ENCODE results near the gene PDZD2.

The PDZD2 gene

DNA sequence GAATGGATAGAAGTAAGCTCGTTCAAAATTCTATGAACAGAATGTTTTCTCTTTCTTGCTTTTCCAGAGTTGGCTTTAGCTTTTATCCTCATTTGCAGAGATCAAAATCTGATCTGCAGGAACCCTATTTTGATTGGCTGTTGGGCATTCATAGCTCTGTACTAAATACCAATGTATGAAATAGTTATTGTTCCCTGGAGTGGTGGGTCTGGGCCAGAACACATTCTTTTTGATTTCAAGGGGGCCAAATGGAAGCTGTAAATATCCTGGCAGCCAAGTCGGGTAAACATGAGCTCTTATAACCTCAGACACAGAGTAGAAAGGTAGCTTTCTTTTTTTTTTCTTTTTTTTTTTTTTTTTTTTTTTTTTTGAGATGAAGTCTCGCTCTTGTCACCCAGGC lies 241.5 kb downstream of the PDZD2 start:
- H3K9me2 ChIP-seq (replicated peaks; ENCODE audit: low read depth, low read length): no peaks in the 10 kb centered on the region
- no peak overlapping the region for H3K4me2 ChIP-seq (ENCODE audit: low read depth, low read length, poor library complexity, severe bottlenecking)
- H3K79me2 ChIP-seq (ENCODE audit: insufficient read depth, low read length): no peaks in the 10 kb centered on the region
- TF ChIP-seq, protein P1, sequence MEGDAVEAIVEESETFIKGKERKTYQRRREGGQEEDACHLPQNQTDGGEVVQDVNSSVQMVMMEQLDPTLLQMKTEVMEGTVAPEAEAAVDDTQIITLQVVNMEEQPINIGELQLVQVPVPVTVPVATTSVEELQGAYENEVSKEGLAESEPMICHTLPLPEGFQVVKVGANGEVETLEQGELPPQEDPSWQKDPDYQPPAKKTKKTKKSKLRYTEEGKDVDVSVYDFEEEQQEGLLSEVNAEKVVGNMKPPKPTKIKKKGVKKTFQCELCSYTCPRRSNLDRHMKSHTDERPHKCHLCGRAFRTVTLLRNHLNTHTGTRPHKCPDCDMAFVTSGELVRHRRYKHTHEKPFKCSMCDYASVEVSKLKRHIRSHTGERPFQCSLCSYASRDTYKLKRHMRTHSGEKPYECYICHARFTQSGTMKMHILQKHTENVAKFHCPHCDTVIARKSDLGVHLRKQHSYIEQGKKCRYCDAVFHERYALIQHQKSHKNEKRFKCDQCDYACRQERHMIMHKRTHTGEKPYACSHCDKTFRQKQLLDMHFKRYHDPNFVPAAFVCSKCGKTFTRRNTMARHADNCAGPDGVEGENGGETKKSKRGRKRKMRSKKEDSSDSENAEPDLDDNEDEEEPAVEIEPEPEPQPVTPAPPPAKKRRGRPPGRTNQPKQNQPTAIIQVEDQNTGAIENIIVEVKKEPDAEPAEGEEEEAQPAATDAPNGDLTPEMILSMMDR (conservative IDR thresholded peaks at IDR 0.05; ENCODE audit: low read length): no peak
- H3K4me1 ChIP-seq (ENCODE audit: insufficient read depth, low read length, poor library complexity, severe bottlenecking): no peaks in the 10 kb centered on the region
- no peaks in the 10 kb centered on the region for H3K9me3 ChIP-seq (ENCODE audit: insufficient read depth, low read depth, low read length)
- H2AFZ ChIP-seq (ENCODE audit: low read length): no peak overlapping the region
- no peaks in the 10 kb centered on the region for H3F3A ChIP-seq (ENCODE audit: low read depth)
- H3K36me3 ChIP-seq (ENCODE audit: insufficient read depth, low read length): no peaks in the 10 kb centered on the region
- no peaks in the 10 kb centered on the region for H4K20me1 ChIP-seq (ENCODE audit: insufficient read depth, low read length, poor library complexity, severe bottlenecking)
- no peaks in the 10 kb centered on the region for H3K27me3 ChIP-seq (ENCODE audit: insufficient read depth, low read length, poor library complexity, severe bottlenecking)
- no peak overlapping the region for H3K4me3 ChIP-seq (ENCODE audit: low read length, poor library complexity, severe bottlenecking)
- no peak overlapping the region for H3K9ac ChIP-seq (ENCODE audit: low read depth, low read length, poor library complexity, severe bottlenecking)

DNA sequence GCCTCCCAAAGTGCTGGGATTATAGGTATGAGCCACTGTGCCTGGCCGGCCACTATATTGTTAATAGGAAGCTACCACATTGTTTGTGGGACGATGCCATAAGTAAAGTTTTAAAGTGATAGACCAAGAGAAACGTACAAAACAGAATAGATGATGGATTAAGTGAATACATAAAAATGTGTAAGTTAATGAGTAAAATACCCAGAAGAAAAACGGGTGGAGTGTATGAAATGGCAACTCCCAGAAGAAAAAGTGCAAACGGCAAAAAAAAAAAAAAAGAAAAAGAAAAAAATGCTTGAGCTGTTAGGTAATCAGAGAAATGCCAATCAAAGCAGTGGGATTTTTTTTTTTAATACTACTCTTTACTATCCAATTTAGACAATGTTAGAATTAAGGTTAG lies 246.0 kb downstream of the PDZD2 start:
- TF ChIP-seq, protein P1 (conservative IDR thresholded peaks at IDR 0.05; ENCODE audit: low read length): no peak
- TF ChIP-seq EZH2phosphoT487 (IDR thresholded peaks at IDR 0.05; ENCODE audit: borderline replicate concordance): no peak
- no peaks in the 10 kb centered on the region for H3F3A ChIP-seq (ENCODE audit: low read depth)
- no peak overlapping the region for H3K4me2 ChIP-seq (ENCODE audit: low read depth, low read length, poor library complexity, severe bottlenecking)
- H3K79me2 ChIP-seq (ENCODE audit: insufficient read depth, low read length): no peaks in the 10 kb centered on the region
- H3K9ac ChIP-seq (ENCODE audit: low read depth, low read length, poor library complexity, severe bottlenecking): no peak overlapping the region
- no peaks in the 10 kb centered on the region for H3K9me2 ChIP-seq (replicated peaks; ENCODE audit: low read depth, low read length)
- H3K4me1 ChIP-seq (ENCODE audit: insufficient read depth, low read length, poor library complexity, severe bottlenecking): no peaks in the 10 kb centered on the region
- H2AFZ ChIP-seq (ENCODE audit: low read length): no peak overlapping the region
- H3K36me3 ChIP-seq (ENCODE audit: insufficient read depth, low read length): no peaks in the 10 kb centered on the region
- no peaks in the 10 kb centered on the region for H3K27me3 ChIP-seq (ENCODE audit: insufficient read depth, low read length, poor library complexity, severe bottlenecking)
- no peaks in the 10 kb centered on the region for H4K20me1 ChIP-seq (ENCODE audit: insufficient read depth, low read length, poor library complexity, severe bottlenecking)
- no peak overlapping the region for H3K4me3 ChIP-seq (ENCODE audit: low read length, poor library complexity, severe bottlenecking)
- no peaks in the 10 kb centered on the region for H3K9me3 ChIP-seq (ENCODE audit: insufficient read depth, low read depth, low read length)

DNA sequence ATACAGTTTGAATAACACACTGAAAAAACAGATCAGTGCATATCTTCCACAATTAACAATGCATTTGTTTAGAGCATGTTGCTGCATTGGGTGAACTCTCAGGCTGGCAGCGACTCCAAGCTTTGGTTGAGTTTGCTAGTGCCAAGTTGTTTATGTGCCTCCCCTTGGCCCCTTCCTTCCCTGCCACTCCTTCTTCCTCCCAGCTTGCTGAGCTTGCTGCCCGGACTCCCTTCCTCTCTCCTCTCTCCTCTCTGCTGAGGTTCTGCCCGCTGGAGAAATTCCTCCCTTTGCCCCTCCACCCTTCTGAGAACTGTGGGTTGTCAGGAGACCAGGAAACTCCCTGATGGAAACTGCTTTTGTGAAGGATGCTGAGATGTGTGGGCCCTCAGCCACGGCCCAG lies 247.3 kb downstream of the PDZD2 start:
- H3K4me1 ChIP-seq (ENCODE audit: insufficient read depth, low read length, poor library complexity, severe bottlenecking): no peaks in the 10 kb centered on the region

More for the DNA sequence above, 247.3 kb downstream of the PDZD2 start:
- Histone ChIP-seq H3K27me3 (ENCODE audit: insufficient read depth, low read length, poor library complexity, severe bottlenecking) (no peaks in the 10 kb centered on the region), H3K4me2 (ENCODE audit: low read depth, low read length, poor library complexity, severe bottlenecking) (no peak overlapping the region), H3K4me3 (ENCODE audit: low read length, poor library complexity, severe bottlenecking) (no peak overlapping the region), H4K20me1 (ENCODE audit: insufficient read depth, low read length, poor library complexity, severe bottlenecking) (no peaks in the 10 kb centered on the region), H3K79me2 (ENCODE audit: insufficient read depth, low read length) (no peaks in the 10 kb centered on the region), H2AFZ (ENCODE audit: low read length) (peak overlapping the region; percentile 46; the same call in 1 of the 2 replicates), H3K9me3 (ENCODE audit: insufficient read depth, low read depth, low read length) (no peaks in the 10 kb centered on the region), H3K9me2 (replicated peaks; ENCODE audit: low read depth, low read length) (no peaks in the 10 kb centered on the region), H3K9ac (ENCODE audit: low read depth, low read length, poor library complexity, severe bottlenecking) (no peak overlapping the region), H3F3A (ENCODE audit: low read depth) (no peaks in the 10 kb centered on the region), H3K36me3 (ENCODE audit: insufficient read depth, low read length) (no peaks in the 10 kb centered on the region)
- no peak for TF ChIP-seq EZH2phosphoT487 (IDR thresholded peaks at IDR 0.05; ENCODE audit: borderline replicate concordance)
- TF ChIP-seq, protein P1 (conservative IDR thresholded peaks at IDR 0.05; ENCODE audit: low read length): no peak

Data from Loucy (cell line).